Lung microvascular endothelial cell (primary cell): ENCODE results near the gene CLK2. TPM values are rescaled to one million over a fixed set of nuclear protein-coding genes. Genes with fewer than 3 reads are reported as not detected.

Experiments used
- total RNA-seq: library from RNA; depleted of rRNA; stranded (reverse); fragments of >200 nt; gene quantifications from 2 replicates; pipeline ENCODE4 v1.2.1, GENCODE V29; 2014

CLK2 gene
- total RNA-seq, 1 donor from 2014 or later, result 24.0 TPM

Other genes starting within 250 kb of the CLK2 start
- 0.20 TPM in 1 of 2 replicates, not detected in the other for gene DCST2, start 239.7 kb downstream of the CLK2 start, total RNA-seq
- gene DCST1, start 239.7 kb downstream of the CLK2 start, total RNA-seq, result not detected in 2 replicates
- 82.5 and 197 TPM in 2 replicates for gene ADAM15, start 222.2 kb downstream of the CLK2 start, total RNA-seq
- gene EFNA4, start 209.8 kb downstream of the CLK2 start, total RNA-seq, result 13.5 and 15.1 TPM in 2 replicates
- gene EFNA3, start 194.7 kb downstream of the CLK2 start, total RNA-seq, result 0.79 and 1.3 TPM in 2 replicates
- gene EFNA1, start 145.6 kb downstream of the CLK2 start, total RNA-seq, result 127 and 129 TPM in 2 replicates
- gene SLC50A1, start 137.7 kb downstream of the CLK2 start, total RNA-seq, result 36.9 and 41.8 TPM in 2 replicates
- 25.5 and 34.9 TPM in 2 replicates for gene DPM3, start 133.0 kb downstream of the CLK2 start, total RNA-seq
- gene KRTCAP2, start 100.2 kb downstream of the CLK2 start, total RNA-seq, result 169 and 232 TPM in 2 replicates
- 1.2 and 2.4 TPM in 2 replicates for gene TRIM46, start 99.7 kb downstream of the CLK2 start, total RNA-seq
- gene THBS3, start 65.6 kb downstream of the CLK2 start, total RNA-seq, result 7.9 and 9.2 TPM in 2 replicates
- gene MTX1, start 64.8 kb downstream of the CLK2 start, total RNA-seq, result 28.8 and 31.6 TPM in 2 replicates
- gene ENTREP3, start 18.0 kb downstream of the CLK2 start, total RNA-seq, result 2.4 and 3.0 TPM in 2 replicates
- 24.8 and 34.1 TPM in 2 replicates for gene SCAMP3, start 11.1 kb downstream of the CLK2 start, total RNA-seq
- gene HCN3, start 4.0 kb upstream of the CLK2 start, total RNA-seq, result 0.44 and 0.60 TPM in 2 replicates
- under 0.01 TPM in 1 of 2 replicates, not detected in the other for gene PKLR, start 27.9 kb upstream of the CLK2 start, total RNA-seq
- gene FDPS, start 35.4 kb upstream of the CLK2 start, total RNA-seq, result 397 and 432 TPM in 2 replicates
- 7.2 and 9.3 TPM in 2 replicates for gene RUSC1, start 47.4 kb upstream of the CLK2 start, total RNA-seq